ENCODE measurements around the gene TPST1.

TPST1 gene

GRCh38 chr7:66250711-66251110, 45.6 kb downstream of the TPST1 start:
- DNase-seq (ENCODE audit: extremely low read depth, low read depth) = no peak
- H3K4me3 ChIP-seq (replicated peaks; ENCODE audit: low read depth, low read length) = no peak overlapping the region
- TF ChIP-seq CTCF (IDR thresholded peaks at IDR 0.05; ENCODE audit: low read depth, low read length, missing control alignments) = no peak

DNA sequence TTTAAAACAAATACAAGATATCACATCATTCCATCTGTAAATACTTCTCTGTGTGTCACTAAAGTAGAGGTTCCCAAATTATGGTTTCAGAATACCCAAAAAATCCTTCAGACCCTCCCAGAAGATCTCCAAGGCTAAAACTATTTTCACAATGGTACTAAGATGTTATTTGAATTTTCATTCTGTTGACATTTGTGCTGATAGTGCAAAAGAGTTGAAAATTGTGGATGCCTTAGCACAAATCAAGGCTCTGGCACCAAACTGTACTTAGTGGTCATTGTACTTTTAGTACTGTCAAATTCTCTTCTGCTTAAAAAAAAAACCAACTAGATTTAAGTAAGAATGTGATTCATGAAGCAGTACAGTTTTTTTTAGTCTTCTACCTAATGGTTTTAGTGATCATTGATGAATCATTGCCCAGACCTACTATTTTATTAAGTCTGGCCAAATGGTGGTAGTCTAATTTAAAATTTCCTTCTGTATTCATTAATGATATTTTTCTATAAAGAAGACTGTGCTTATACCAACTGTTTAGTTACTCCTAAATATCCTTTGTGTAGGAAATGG, 50.5 kb downstream of the TPST1 start:
- DNase-seq (ENCODE audit: extremely low read depth, low read depth) = no peak
- TF ChIP-seq CTCF (IDR thresholded peaks at IDR 0.05; ENCODE audit: low read depth, low read length, missing control alignments) = no peak
- H3K4me3 ChIP-seq (replicated peaks; ENCODE audit: low read depth, low read length) = no peak overlapping the region

GRCh38 chr7:66256281-66256680, 51.1 kb downstream of the TPST1 start:
- no peak for DNase-seq (ENCODE audit: extremely low read depth, low read depth)
- no peak for TF ChIP-seq CTCF (IDR thresholded peaks at IDR 0.05; ENCODE audit: low read depth, low read length, missing control alignments)
- no peak overlapping the region for H3K4me3 ChIP-seq (replicated peaks; ENCODE audit: low read depth, low read length)

DNA sequence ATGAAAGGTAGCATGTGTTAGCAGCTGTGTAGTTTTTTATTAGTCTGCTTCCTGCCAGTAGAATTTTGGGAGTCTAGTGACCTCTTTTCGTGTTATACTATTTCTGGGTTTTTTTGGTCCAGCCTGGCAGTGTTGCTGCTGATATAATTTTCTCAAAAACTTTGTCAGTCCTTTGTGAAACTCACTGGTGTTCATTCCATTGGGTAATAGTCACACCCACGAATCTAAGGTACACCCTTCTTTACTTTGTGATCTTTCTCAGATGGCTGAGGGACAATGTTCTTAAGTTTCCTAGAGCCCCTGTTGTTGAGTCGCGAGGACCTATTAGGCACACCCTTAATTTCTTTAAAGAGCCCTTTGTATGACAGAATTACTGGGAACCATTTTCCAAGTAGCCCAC, 52.3 kb downstream of the TPST1 start:
- TF ChIP-seq CTCF (IDR thresholded peaks at IDR 0.05; ENCODE audit: low read depth, low read length, missing control alignments) = no peak
- H3K4me3 ChIP-seq (replicated peaks; ENCODE audit: low read depth, low read length) = no peak overlapping the region
- no peak for DNase-seq (ENCODE audit: extremely low read depth, low read depth)

GRCh38 chr7:66258409-66258808, 53.3 kb downstream of the TPST1 start:
- H3K4me3 ChIP-seq (replicated peaks; ENCODE audit: low read depth, low read length) = no peak overlapping the region
- TF ChIP-seq CTCF (IDR thresholded peaks at IDR 0.05; ENCODE audit: low read depth, low read length, missing control alignments) = no peak
- no peak for DNase-seq (ENCODE audit: extremely low read depth, low read depth)

DNA sequence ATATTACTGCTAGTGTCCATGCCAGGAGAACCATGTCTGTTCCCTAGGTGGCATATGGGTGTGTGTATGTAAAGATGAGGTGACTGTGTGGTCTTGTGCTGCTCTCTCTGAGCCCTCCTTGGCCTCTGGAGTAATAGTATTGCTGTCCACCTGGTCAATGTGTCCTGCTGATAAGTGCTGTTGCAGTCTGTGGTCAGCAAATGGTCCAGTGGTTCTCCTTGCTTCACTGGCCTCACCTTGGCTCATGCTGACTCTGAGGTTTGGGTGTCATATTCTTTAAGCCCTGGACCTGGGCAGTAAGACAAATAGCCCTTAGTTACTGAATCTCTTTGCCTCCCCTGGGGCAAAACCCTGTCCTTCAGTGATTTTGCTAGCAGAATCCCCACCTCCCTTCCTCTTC, 56.8 kb downstream of the TPST1 start:
- H3K4me3 ChIP-seq (replicated peaks; ENCODE audit: low read depth, low read length) = no peak overlapping the region
- DNase-seq (ENCODE audit: extremely low read depth, low read depth) = no peak
- TF ChIP-seq CTCF (IDR thresholded peaks at IDR 0.05; ENCODE audit: low read depth, low read length, missing control alignments) = no peak

DNA sequence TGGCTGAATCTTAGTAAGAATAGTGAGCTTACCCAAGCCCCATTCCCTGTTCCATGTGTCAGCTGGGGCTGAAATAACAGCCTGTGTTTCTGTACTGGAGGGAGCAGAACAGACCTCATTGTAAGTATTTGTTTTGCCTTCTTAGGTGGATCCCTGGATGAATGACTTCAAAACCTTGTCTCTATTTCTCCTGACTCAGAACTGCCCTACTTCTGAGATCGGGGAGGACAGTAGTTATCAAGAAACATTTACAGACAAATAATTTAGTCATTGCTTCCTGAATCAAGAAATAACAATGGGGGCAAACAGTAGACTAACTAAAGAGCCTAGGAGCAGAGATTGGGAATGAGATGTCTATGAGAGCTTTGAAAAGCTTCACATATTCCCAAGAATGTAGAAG, 58.8 kb downstream of the TPST1 start:
- no peak for TF ChIP-seq CTCF (IDR thresholded peaks at IDR 0.05; ENCODE audit: low read depth, low read length, missing control alignments)

More for the DNA sequence above, 58.8 kb downstream of the TPST1 start:
- DNase-seq (ENCODE audit: extremely low read depth, low read depth) = no peak
- H3K4me3 ChIP-seq (replicated peaks; ENCODE audit: low read depth, low read length) = no peak overlapping the region
